Pancreas (tissue), 10 donors: ENCODE results near the gene FTCD. TPM values are rescaled to one million over a fixed set of nuclear protein-coding genes. Genes with fewer than 3 reads are reported as not detected.
A peak's percentile ranks its signal among the peaks of the same experiment; 100 is the strongest.

Experiments used
- ATAC-seq, 4 donors: fragments of 200-7000 bp; cut with Tn5 transposase; one replicate each; pipeline versions ENCODE4 v1.8.0 to v1.9.1; 2020; ENCODE audit warnings: mild to moderate bottlenecking in 4 of 4, moderate library complexity in 4 of 4
- DNase-seq, 6 donors: peaks; one replicate each; pipeline ENCODE4 v3.0.0-alpha.2; 2020
- FAIRE-seq: peaks from 2 replicates; lab custom pipeline; 2012; peaks lifted over from hg19 to GRCh38; lab: Jason Lieb, UNC
- H3K27ac ChIP-seq, 4 donors: fragments of 200-600 bp; sonication (generic); 1 replicate in 3 of 4; 2 replicates in 1 of 4; pipeline versions ENCODE4 v1.5.0 to v1.8.0; 2020
- H3K27me3 ChIP-seq, 4 donors: fragments of 200-600 bp; one replicate each; pipeline ENCODE4 v1.8.0; 2021
- H3K36me3 ChIP-seq, 3 donors: fragments of 200-600 bp; sonication (generic) in 1 of 3; one replicate each; pipeline versions ENCODE4 v1.5.0 to v1.8.0; 2020 to 2021
- H3K4me1 ChIP-seq, 3 donors: fragments of 200-600 bp; one replicate each; pipeline ENCODE4 v1.8.0; 2021
- H3K4me3 ChIP-seq, 4 donors: fragments of 200-600 bp; sonication (generic) in 2 of 4; one replicate each; pipeline versions ENCODE4 v1.5.0 to v1.8.0; 2020 to 2021
- H3K9me3 ChIP-seq, 4 donors: fragments of 200-600 bp; one replicate each; pipeline ENCODE4 v1.8.0; 2021
- CTCF ChIP-seq, 4 donors: fragments of 200-600 bp; sonication (generic) in 3 of 4; IDR thresholded peaks; one replicate each; pipeline versions ENCODE4 v1.5.0 to v1.8.0; 2021; ENCODE audit warnings: antibody characterized with exemption in 4 of 4
- WGBS, 2 donors: extraction: QIAGEN DNeasy Blood & Tissue Kit; methylation state at CpG; one replicate each; pipeline ENCODE4 v1.1.7; 2013; 5-methylcytosine and 5-hydroxymethylcytosine counted together
- intact Hi-C, 3 donors: fragments of 100-400 bp; cut with DNase I; formaldehyde crosslinking; loops; one replicate each; pipeline versions ENCODE4 v1.11.1 to v1.14.2; 2022
- polyA plus RNA-seq, 2 donors: library from polyadenylated mRNA; stranded (reverse); fragments of 200-250 nt; gene quantifications; one replicate each; pipeline ENCODE4 v1.2.3, GENCODE V29; 2013
- total RNA-seq, 6 donors: library from RNA; stranded (reverse); fragmentation: NEBNext Ultra II Directional in 4 of 6; extraction: Animal tissue kit (Norgen Biotek cat#: 25700) in 4 of 6; gene quantifications; one replicate each; pipeline versions ENCODE4 v1.2.1 to v1.2.4, GENCODE V29; 2021 to 2023
- donor health status: healthy with polysubstance abuse.
- donor health status: DM: no; HTN: no; CAD: no; lungs with moderate emphysema.
- donor health status: DM: no; HTN: no; CAD: no.
- donor health status: control.
- donor health status: control.
- donor health status: Bipolar disorder and iron deficiency.
- donor health status: DM: yes; HTN: yes; CAD: no.
- donor health status: DM: no; HTN: no; CAD: no.
- donor health status: DM: no; HTN: no; CAD: no.
- donor health status: DM: yes; HTN: yes; CAD: no.

Gene FTCD
- total and polyA plus RNA-seq, 8 donors = 0.31 to 14.0 (median 0.54) TPM

GRCh38 chr21:46104104-46104503 lies 51.3 kb downstream of the FTCD start:
- no peak for FAIRE-seq
- Histone ChIP-seq H3K9me3 (no peaks in the 10 kb centered on the region), H3K4me3 (no peak overlapping the region), H3K36me3 (no peaks in the 10 kb centered on the region), H3K27ac (no peak overlapping the region), H3K27me3 (peaks cover 0 to 6% (median 2%) of the 10 kb centered on the region in 4 donors), H3K4me1 (no peaks in the 10 kb centered on the region)
- no peak for DNase-seq
- intact Hi-C loops = no loop called here
- ATAC-seq = no peak
- no peak for TF ChIP-seq CTCF (IDR thresholded peaks at IDR 0.05)

- no peak for DNase-seq
- Histone ChIP-seq H3K4me1 (no peaks in the 10 kb centered on the region), H3K4me3 (no peak overlapping the region), H3K9me3 (no peaks in the 10 kb centered on the region), H3K36me3 (no peaks in the 10 kb centered on the region), H3K27me3 (peaks cover 0 to 6% (median 2%) of the 10 kb centered on the region in 4 donors), H3K27ac (no peak overlapping the region)
- no peak for ATAC-seq
- no peak for FAIRE-seq
- no peak for TF ChIP-seq CTCF (IDR thresholded peaks at IDR 0.05)
- 55 to 76% methylated on average over 4 of the region's 4 CpGs for whole genome bisulfite sequencing, 2 donors
- intact Hi-C loops = no loop called here
Measured at GRCh38 chr21:46100906-46101305, 54.5 kb downstream of the FTCD start.

GRCh38 chr21:46100426-46100825 lies 55.0 kb downstream of the FTCD start:
- no peak for ATAC-seq
- intact Hi-C loops = no loop called here
- Histone ChIP-seq H3K9me3 (no peaks in the 10 kb centered on the region), H3K27me3 (peaks cover 0 to 6% (median 2%) of the 10 kb centered on the region in 4 donors), H3K36me3 (no peaks in the 10 kb centered on the region), H3K4me3 (no peak overlapping the region), H3K27ac (no peak overlapping the region), H3K4me1 (no peaks in the 10 kb centered on the region)
- TF ChIP-seq CTCF (IDR thresholded peaks at IDR 0.05) = no peak
- no peak for FAIRE-seq
- DNase-seq = peak in 1 of 6 donors; percentile 5
- WGBS, 2 donors = 52 to 71% methylated on average over 7 of the region's 7 CpGs

DNA sequence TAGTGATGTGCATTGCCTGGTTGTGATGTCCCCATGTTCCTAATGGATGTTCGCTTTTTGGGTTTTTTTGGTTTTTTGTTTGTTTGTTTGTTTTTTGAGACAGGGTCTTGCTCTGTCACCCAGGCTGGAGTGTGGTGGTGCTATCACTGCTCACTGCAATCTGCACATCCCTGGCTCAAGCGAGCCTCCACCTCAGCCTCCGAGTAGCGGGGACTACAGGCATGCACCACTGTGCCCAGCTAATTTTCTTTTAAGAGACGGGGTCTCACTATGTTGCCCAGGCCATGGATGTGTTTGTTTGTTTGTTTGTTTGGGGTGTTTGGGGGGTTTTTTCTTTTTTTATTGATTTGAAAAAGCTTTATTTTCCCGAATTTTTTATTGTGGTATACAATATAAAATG lies 55.4 kb downstream of the FTCD start:
- no peak for TF ChIP-seq CTCF (IDR thresholded peaks at IDR 0.05)
- Histone ChIP-seq H3K27ac (no peak overlapping the region), H3K4me1 (no peaks in the 10 kb centered on the region), H3K4me3 (no peak overlapping the region), H3K36me3 (no peaks in the 10 kb centered on the region), H3K9me3 (no peaks in the 10 kb centered on the region), H3K27me3 (peaks cover 0 to 6% (median 2%) of the 10 kb centered on the region in 4 donors)
- WGBS, 2 donors = 79 to 87% methylated on average over 6 of the region's 6 CpGs
- FAIRE-seq = no peak
- no peak for ATAC-seq
- intact Hi-C loops = no loop called here
- peak in 1 of 6 donors; percentile 6 for DNase-seq

GRCh38 chr21:46099476-46099875 lies 55.9 kb downstream of the FTCD start:
- Histone ChIP-seq H3K27me3 (peaks cover 0 to 6% (median 2%) of the 10 kb centered on the region in 4 donors), H3K36me3 (no peaks in the 10 kb centered on the region), H3K4me3 (peak overlapping the region in 1 of 4 donors; percentile 55), H3K27ac (no peak overlapping the region), H3K9me3 (no peaks in the 10 kb centered on the region), H3K4me1 (no peaks in the 10 kb centered on the region)
- DNase-seq (peak in 4 of 6 donors; percentile 6 to 53 (median 31)), FAIRE-seq (no peak), ATAC-seq (peak in 2 of 4 donors; percentile 8 to 15)
- intact Hi-C loops = no loop called here
- no peak for TF ChIP-seq CTCF (IDR thresholded peaks at IDR 0.05)
- WGBS, 2 donors = 24 to 34% methylated on average over 18 of the region's 18 CpGs
